ENCODE data around the gene ZCCHC17.

ZCCHC17 gene

DNA sequence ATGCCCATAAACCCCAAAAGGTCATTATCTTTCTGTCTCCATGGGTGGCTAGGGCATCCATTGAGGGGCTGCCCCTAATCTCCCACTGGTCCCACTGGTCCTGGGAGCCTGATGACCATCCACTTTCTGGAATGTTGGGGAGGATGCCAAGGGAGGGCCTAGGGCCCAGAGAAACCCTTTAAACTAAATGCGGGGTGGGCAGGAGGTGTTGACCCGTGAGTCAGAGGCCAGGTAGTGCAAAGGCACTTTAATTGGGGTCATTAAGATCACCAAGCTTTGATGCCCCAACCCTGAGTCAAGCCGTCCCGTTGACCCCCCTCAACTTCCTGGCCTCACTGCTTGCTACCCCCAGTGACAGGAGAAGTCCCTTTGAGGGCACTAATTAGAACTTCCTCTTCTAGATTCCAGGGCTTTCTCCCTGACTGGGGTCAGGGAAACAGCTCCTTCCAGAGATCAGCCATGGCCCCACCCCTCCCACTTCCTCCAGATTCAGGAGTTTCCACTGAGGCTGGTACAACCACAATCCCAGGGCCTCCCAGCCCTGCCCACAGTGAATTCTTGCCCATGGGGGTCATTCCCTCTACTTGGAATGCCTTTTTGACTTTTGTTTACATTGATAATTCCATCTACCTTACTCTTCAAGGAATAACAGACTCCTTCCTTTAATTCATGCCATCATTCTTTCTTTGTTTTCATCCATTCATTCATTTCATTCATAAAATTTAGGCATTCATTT is 100.7 kb downstream of the ZCCHC17 start:
- no peak for DNase-seq

DNA sequence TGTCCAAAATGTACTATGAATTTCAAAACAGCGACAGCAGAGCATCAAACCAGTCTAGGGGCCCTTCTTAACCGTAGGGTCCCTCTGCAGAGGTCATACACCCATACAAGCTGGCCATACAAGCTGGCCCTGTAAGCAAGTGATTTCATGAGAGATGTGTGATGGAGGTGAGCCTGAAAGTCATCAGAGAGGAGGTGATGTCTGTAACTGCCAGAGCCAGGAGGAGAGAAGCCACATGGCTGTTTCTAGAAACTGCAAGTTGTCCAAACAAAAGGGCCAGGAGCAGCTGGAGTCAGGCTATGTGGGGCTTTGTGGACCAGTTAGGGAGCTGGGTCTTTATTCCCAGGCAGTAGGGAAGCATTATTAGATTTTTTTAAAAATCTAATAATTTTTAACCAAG is 101.4 kb downstream of the ZCCHC17 start:
- DNase-seq = no peak

DNA sequence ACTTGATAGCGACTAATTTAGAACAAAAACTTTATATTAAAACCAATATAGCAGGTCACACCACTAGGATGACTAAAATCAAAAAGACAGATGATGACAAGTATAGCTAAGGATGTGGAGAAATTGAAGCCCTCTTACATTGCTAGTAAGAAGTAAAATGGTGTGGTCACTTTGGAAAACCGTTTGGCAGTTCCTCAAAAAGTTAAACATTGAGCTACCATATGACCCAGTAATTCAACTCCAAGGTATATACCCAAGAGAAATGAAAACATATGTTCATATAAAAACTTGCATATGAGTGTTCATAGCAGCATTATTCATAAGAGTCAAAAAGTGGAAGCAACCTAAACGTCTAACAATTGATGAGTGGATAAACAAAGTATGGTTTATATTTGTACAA is 103.1 kb downstream of the ZCCHC17 start:
- no peak for DNase-seq

DNA sequence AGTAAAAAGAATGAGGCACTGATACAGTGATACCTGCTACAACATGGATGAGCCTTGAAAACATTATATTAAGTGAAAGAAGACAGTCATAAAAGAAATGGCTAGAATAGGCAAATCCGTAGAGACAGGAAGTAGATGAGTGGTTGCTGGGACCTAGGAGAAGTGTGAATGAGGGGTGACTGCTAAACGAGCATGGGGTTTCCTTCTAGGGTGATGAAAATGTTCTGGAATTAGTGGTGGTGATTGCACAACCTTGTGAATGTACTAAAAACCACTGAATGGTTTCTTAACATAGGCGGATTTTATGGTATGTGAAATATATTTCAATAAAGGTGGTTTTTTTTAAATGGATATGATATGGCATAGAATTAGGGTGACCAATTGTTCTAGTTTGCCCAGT is 103.6 kb downstream of the ZCCHC17 start:
- peak; percentile 52 for DNase-seq

- peak; percentile 38 for DNase-seq
Measured at GRCh38 chr1:31401241-31401640, 104.4 kb downstream of the ZCCHC17 start.

GRCh38 chr1:31405578-31406245 is 108.9 kb downstream of the ZCCHC17 start:
- DNase-seq = no peak

DNA sequence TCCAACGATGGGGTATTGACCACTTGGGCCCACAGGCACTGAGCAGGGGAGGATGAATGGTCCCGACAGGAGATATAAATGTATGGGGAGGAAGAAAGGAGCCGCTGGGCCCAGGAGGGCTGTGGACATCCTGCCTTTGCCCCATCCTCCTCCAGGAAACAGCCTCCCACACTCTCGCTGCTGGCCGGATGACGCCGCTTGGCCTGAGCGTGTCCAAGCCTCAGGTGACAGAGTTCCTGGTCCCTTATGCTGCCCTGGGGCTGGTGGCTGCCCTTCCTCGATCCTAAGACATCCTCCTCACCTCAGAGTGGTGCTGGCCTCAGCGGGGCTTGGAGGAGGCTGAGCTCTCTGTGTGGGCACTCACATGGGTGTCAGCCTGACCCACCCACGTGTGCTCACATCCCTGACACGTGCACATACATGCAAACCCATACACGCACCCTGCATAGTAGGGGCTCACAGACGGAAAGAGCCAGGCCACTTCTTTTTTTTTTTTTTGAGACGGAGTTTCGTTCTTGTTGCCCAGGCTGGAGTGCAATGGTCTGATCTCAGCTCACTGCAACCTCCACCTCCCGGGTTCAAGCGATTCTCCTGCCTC is 110.3 kb downstream of the ZCCHC17 start:
- no peak for DNase-seq

GRCh38 chr1:31408788-31409318 is 112.0 kb downstream of the ZCCHC17 start:
- DNase-seq = no peak

DNA sequence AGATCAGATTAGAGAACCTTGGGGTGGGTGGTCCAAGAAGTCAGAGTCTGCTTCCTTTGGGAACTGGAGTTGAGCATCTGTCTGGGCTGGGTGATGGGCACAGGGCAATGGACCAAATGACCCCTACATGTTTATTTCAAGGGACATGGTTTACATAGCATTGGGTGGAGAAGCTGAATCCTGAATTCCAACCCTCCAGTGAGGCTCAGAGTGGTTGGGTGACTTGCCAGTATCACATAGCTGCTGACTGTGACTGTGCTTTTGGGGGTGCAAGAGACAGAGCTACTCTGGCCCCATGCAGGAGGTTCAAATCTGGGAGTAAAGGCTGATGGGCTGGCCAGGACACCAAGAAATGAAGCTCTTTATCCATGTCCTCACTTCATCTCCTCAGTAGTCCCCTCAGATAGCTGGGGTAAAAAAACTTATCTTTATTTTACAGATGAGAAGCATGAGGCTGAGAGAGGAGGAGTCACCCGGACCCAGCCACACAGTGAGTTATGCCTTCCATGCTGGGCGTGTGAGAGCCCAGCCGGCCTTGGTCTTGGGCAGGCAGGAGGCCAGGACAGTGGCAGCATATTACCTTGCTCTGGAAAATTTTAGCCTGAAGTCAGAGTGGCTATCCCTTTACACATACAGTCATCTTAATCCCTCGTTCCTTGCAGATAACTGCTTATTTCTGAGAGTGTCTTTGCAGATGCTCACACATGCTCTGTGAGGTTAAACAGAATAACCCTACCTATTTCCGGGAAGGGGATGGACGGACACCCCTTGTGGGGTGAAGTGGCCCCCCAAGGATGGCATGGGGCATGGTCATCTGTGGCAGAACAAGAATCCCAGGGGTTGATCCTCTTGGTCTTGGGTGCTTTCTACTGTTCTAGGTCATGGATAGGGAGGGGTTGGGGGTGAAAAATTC is 113.4 kb downstream of the ZCCHC17 start:
- peak; percentile 86 for DNase-seq

DNA sequence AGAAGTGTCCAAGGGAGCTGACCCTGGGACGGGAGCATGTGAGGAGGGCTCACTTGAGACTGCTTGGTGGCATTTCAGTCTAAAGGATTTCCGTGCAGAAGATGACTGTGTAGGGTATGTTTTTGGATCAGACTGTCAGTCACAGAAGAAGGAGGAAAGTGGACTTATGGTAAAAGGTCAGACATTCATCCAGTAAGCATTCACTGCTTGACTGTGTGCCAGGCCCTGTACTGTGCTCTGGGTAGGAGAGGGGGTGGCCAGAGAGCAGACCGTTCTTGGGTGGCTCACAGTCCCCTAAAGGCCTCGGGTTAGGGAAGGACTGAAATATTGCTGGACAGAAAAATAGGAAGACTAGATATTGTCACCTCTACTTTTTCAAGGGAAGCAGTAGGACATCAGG is 114.0 kb downstream of the ZCCHC17 start:
- no peak for DNase-seq

DNA sequence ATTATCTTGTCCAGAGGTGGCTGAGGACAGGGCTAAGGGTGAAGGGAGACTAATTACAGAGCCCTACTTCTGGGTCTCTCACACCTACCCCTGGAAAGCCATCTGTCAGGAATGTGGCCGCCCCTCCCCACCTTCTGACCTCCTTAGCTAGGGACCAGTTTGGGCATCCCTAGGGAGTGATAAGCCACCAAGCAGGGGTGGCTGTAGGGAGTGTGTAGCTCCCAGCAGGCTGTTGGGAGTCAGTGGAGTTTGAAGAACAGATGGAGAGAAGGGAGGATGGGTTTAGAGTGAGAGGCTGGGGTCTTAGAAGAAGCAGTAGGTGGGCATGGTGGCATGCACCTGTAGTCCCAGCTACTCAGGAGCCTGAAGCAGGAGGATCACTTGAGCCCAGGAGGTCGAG is 115.4 kb downstream of the ZCCHC17 start:
- no peak for DNase-seq

DNA sequence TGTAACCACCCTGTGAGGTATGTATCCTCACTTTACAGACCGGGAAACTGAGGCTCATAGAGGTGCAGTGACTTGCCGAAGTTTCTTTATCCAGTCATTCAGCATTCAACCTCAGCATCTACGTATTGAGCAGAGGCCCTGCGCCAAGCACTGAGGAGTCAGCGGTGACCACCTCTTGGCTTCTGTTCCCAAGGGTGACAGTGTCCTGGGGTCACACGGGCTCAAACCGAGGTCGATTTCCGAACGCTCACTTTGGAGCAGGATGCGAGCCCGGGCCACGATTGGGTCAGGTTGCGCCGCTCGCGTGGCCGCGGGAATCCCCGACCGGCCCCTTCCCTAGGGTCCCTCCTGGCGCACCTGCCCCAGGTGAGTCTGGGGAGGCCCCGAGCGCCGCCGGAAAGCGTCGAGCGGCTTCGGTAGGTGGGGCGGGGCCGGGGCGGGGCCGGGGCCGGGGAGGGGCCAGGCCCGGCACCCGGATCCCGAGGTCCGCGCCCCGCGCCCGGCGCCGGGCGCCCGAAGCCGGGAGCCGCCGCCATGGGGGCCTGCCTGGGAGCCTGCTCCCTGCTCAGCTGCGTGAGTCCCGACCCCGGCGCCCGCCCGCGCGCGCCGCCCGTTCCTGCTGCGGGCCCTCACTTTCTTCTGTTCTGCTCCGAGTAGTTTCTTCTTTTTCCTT is 116.0 kb downstream of the ZCCHC17 start, which contains the start of gene SERINC2:
Gene SERINC2, plus strand, starts transcription at position 482 of the 673 bp plus-strand sequence. Its CDS starts 53 bp downstream, at position 535.
- DNase-seq = peak; percentile 31

DNA sequence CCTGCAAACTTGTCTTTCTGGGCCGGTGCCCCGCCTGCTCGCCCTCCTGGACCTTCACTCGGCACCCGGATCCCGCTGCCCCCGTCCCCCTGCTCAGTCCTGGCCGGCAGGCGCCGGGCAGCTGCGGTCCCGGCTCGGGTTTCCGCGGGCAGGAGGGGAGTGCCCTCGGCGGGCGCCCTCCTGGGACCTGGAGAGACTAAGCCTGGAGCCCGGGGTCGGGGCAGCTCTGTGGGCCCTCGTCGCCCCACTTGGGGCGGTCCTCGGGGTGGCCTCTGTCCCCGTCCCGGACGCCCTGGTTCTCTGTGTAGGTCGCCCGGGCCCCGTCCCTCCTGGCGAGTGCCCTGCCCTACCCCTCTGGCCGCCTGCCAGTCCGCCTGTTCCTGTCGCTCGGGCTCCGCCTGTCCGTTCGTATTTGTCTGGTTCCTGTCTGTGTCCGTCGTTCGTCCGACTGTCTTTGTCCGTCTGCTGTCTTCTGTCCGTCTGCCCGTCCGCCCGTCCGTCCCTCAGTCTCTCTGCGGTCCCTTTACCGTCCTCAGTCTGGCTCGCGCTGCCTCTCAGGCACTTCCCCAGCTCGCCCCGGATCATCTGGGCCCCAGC is 116.7 kb downstream of the ZCCHC17 start:
- DNase-seq = peak; percentile 77

All from hematopoietic multipotent progenitor cell treated with erythropoietin and hydrocortisone succinate and interleukin-3 and kit ligand, for 4 days (in vitro differentiated cells).